Effector CD4-positive, alpha-beta T cell (primary cell): Measurements from ENCODE around the gene MAPK6.
"Not testable (repeated sequence)": the region's sequence is repeated elsewhere in the genome, so short reads cannot be mapped to it uniquely, and the experiment has no call there.

ENCODE experiments used
- DNase-seq: peaks from one replicate; pipeline ENCODE4 v3.0.0-alpha.2; 2020

MAPK6 gene

GRCh38 chr15:52045795-52046298 is 26.8 kb downstream of the MAPK6 start:
- DNase-seq = peak; percentile 26

GRCh38 chr15:52046552-52046951 is 27.5 kb downstream of the MAPK6 start:
- DNase-seq = not testable (repeated sequence)

GRCh38 chr15:52050416-52050815 is 31.4 kb downstream of the MAPK6 start:
- no peak for DNase-seq

- no peak for DNase-seq
Observed at GRCh38 chr15:52052066-52052935, 33.3 kb downstream of the MAPK6 start.

- DNase-seq = no peak
Observed at GRCh38 chr15:52054381-52054780, 35.4 kb downstream of the MAPK6 start.

- DNase-seq = not testable (repeated sequence)
Observed at GRCh38 chr15:52054858-52055257, 35.8 kb downstream of the MAPK6 start.

- no peak for DNase-seq
Observed at GRCh38 chr15:52056001-52056400, 37.0 kb downstream of the MAPK6 start.

- no peak for DNase-seq
Observed at GRCh38 chr15:52056496-52056895, 37.5 kb downstream of the MAPK6 start.

- no peak for DNase-seq
Observed at GRCh38 chr15:52057996-52058395, 39.0 kb downstream of the MAPK6 start.

- no peak for DNase-seq
Observed at GRCh38 chr15:52060501-52060900, 41.5 kb downstream of the MAPK6 start.

GRCh38 chr15:52066842-52067544 is 48.0 kb downstream of the MAPK6 start:
- no peak for DNase-seq

- no peak for DNase-seq
Observed at GRCh38 chr15:52067545-52067926, 48.5 kb downstream of the MAPK6 start.

GRCh38 chr15:52068004-52068615 is 49.1 kb downstream of the MAPK6 start:
- DNase-seq = no peak

GRCh38 chr15:52069559-52069958 is 50.5 kb downstream of the MAPK6 start:
- no peak for DNase-seq

GRCh38 chr15:52071570-52071969 is 52.6 kb downstream of the MAPK6 start:
- DNase-seq = no peak

- DNase-seq = no peak
Observed at GRCh38 chr15:52076889-52077781, 58.1 kb downstream of the MAPK6 start.

GRCh38 chr15:52078197-52078875 is 59.3 kb downstream of the MAPK6 start:
- DNase-seq = no peak

GRCh38 chr15:52078876-52079700 is 60.1 kb downstream of the MAPK6 start:
- DNase-seq = peak; percentile 85

GRCh38 chr15:52080031-52080430 is 61.0 kb downstream of the MAPK6 start:
- DNase-seq = no peak

- DNase-seq = no peak
Observed at GRCh38 chr15:52080706-52081392, 61.8 kb downstream of the MAPK6 start.
